Endothelial cell of umbilical vein (primary cell): Measurements from ENCODE around the gene ATP5PO.

ENCODE experiments used
- CTCF ChIP-seq, 2 donors: IDR thresholded peaks; 1 replicate in 1 of 2; 2 replicates in 1 of 2; pipeline ENCODE4 v1.5.1; 2011; ENCODE audit warnings: low read length in 2 of 2, mild to moderate bottlenecking in 2 of 2, moderate library complexity in 2 of 2, control low read depth in 1 of 2, inconsistent platforms in 1 of 2, low read depth in 1 of 2; ENCODE audit not compliant: insufficient read depth in 1 of 2; ENCODE audit errors: extremely low read depth in 1 of 2
- JUN ChIP-seq: IDR thresholded peaks from 2 replicates; pipeline ENCODE4 v1.6.1; 2011; ENCODE audit warnings: borderline replicate concordance, low read depth; ENCODE audit not compliant: insufficient read length, insufficient read depth
- MYC ChIP-seq: IDR thresholded peaks from one replicate; pipeline ENCODE4 v1.6.1; 2011; ENCODE audit warnings: mild to moderate bottlenecking, low read depth, low read length
- POLR2A ChIP-seq: IDR thresholded peaks from 2 replicates; pipeline ENCODE4 v1.6.1; 2012; ENCODE audit warnings: low read depth, mild to moderate bottlenecking, control low read depth, low read length
- POLR2AphosphoS5 ChIP-seq: IDR thresholded peaks from 2 replicates; pipeline ENCODE4 v1.6.1; 2012; ENCODE audit warnings: low read depth, mild to moderate bottlenecking, control low read depth, low read length, moderate library complexity; ENCODE audit not compliant: insufficient read depth
- TF ChIP-seq, protein P1 (sequence below): IDR thresholded peaks from 2 replicates; pipeline ENCODE4 v1.6.1; 2011; ENCODE audit not compliant: insufficient read depth, insufficient read length

DNA sequence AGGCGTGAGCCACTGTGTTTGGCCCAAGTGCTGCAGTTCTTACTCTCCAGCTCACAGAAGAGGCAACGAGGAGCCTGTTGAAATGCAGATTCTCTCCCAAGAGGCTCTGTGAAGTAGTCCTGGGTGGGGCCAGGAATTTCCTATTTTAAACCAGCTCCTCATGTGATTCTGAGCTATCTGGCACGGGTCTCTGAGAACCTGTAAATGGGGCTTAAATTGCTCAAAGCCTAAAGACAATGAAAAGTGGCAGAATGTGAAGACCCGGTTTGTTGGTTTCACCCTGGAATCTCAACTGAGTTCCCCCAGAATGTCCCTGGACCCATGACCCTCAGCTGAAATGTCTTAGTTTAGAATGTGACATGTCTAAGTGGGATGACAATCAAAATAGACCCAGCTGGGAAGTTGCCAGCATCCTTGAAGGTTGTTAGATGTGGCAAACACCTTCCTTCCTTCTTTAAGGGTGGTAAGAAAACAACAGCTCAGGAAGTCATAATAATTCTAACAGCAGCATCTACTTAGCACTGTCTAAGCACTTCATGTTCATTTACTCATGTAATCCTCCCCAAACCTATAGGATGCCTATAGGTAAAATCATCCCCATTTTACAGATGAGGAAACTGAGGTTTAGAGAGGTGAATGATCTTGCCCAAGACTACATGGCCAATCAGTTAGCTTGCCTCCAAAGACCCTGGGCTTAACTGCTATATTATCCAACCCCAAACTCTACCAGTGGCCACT is 20.9 kb upstream of the ATP5PO start:
- TF ChIP-seq JUN (no peak), MYC (no peak), POLR2A (no peak), POLR2AphosphoS5 (no peak), CTCF (IDR thresholded peaks at IDR 0.05; ENCODE audit: extremely low read depth in 1 of 2, insufficient read depth in 1 of 2, low read depth in 1 of 2, low read length in 2 of 2) (no peak)
- TF ChIP-seq, protein P1, sequence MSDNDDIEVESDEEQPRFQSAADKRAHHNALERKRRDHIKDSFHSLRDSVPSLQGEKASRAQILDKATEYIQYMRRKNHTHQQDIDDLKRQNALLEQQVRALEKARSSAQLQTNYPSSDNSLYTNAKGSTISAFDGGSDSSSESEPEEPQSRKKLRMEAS: no peak
